Upper lobe of right lung (tissue), 1 donor: ENCODE measurements around the gene VGLL4. TPM values are rescaled to one million over a fixed set of nuclear protein-coding genes. Genes with fewer than 3 reads are reported as not detected.

Source experiments
- ATAC-seq: fragments of 200-7000 bp; cut with Tn5 transposase; one replicate; pipeline ENCODE4 v1.9.1; 2020; ENCODE audit warnings: mild to moderate bottlenecking, moderate library complexity
- DNase-seq: peaks from one replicate; pipeline ENCODE4 v3.0.0-alpha.2; 2020
- H3K27ac ChIP-seq: fragments of 200-600 bp; one replicate; pipeline ENCODE4 v1.8.0; 2022
- H3K27me3 ChIP-seq: fragments of 200-600 bp; one replicate; pipeline ENCODE4 v1.8.0; 2022; ENCODE audit warnings: mild to moderate bottlenecking
- H3K36me3 ChIP-seq: fragments of 200-600 bp; one replicate; pipeline ENCODE4 v1.8.0; 2022
- H3K4me1 ChIP-seq: fragments of 200-600 bp; one replicate; pipeline ENCODE4 v1.8.0; 2022
- H3K4me3 ChIP-seq: fragments of 200-600 bp; one replicate; pipeline ENCODE4 v1.8.0; 2022; ENCODE audit warnings: mild to moderate bottlenecking
- H3K9me3 ChIP-seq: fragments of 200-600 bp; one replicate; pipeline ENCODE4 v1.8.0; 2022
- intact Hi-C: fragments of 100-400 bp; cut with DNase I; formaldehyde crosslinking; loops from one replicate; pipeline ENCODE4 v1.11.0; 2022
- total RNA-seq: library from RNA; stranded (reverse); fragmentation: NEBNext Ultra II Directional; extraction: Animal tissue kit (Norgen Biotek cat#: 25700); gene quantifications from one replicate; pipeline ENCODE4 v1.2.1, GENCODE V29; 2021
- TF ChIP-seq, protein P1 (sequence below): fragments of 200-600 bp; IDR thresholded peaks from one replicate; pipeline ENCODE4 v1.8.0; 2022; ENCODE audit warnings: antibody characterized with exemption
- donor health status: DM: no; HTN: yes; CAD: no; lungs with severe emphysema.

Gene VGLL4
- total RNA-seq, 1 donor from 2014 or later, result 57.5 TPM

DNA sequence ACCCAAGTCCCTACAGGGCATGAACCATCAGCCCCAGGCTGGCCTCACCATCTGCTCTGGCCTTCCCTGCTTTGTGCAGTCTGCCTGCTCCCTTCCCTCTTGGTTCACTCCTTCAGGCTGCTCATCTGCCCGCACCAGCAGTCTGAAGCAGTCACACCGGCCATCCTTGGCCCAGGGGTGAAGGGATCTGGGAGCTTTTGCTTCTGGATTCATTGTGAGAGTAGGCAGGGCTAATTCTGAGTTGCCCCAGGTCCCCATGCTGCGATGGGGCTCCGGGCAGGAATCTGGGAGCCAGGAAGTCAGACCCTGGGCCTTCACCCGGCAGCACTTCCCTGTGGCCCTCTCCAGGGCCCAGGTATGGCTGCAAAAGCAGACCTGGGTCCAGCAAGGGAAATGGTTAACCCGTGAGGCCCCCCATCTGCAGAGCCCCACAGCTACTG, 99.7 kb downstream of the VGLL4 start:
- Histone ChIP-seq H3K27me3 (no peaks in the 10 kb centered on the region), H3K4me3 (no peak overlapping the region), H3K27ac (no peak overlapping the region), H3K4me1 (peaks cover 8% of the 10 kb centered on the region), H3K9me3 (no peaks in the 10 kb centered on the region), H3K36me3 (no peaks in the 10 kb centered on the region)
- TF ChIP-seq, protein P1, sequence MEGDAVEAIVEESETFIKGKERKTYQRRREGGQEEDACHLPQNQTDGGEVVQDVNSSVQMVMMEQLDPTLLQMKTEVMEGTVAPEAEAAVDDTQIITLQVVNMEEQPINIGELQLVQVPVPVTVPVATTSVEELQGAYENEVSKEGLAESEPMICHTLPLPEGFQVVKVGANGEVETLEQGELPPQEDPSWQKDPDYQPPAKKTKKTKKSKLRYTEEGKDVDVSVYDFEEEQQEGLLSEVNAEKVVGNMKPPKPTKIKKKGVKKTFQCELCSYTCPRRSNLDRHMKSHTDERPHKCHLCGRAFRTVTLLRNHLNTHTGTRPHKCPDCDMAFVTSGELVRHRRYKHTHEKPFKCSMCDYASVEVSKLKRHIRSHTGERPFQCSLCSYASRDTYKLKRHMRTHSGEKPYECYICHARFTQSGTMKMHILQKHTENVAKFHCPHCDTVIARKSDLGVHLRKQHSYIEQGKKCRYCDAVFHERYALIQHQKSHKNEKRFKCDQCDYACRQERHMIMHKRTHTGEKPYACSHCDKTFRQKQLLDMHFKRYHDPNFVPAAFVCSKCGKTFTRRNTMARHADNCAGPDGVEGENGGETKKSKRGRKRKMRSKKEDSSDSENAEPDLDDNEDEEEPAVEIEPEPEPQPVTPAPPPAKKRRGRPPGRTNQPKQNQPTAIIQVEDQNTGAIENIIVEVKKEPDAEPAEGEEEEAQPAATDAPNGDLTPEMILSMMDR, result no peak
- intact Hi-C loops, result no loop called here
- ATAC-seq, result no peak
- no peak for DNase-seq

DNA sequence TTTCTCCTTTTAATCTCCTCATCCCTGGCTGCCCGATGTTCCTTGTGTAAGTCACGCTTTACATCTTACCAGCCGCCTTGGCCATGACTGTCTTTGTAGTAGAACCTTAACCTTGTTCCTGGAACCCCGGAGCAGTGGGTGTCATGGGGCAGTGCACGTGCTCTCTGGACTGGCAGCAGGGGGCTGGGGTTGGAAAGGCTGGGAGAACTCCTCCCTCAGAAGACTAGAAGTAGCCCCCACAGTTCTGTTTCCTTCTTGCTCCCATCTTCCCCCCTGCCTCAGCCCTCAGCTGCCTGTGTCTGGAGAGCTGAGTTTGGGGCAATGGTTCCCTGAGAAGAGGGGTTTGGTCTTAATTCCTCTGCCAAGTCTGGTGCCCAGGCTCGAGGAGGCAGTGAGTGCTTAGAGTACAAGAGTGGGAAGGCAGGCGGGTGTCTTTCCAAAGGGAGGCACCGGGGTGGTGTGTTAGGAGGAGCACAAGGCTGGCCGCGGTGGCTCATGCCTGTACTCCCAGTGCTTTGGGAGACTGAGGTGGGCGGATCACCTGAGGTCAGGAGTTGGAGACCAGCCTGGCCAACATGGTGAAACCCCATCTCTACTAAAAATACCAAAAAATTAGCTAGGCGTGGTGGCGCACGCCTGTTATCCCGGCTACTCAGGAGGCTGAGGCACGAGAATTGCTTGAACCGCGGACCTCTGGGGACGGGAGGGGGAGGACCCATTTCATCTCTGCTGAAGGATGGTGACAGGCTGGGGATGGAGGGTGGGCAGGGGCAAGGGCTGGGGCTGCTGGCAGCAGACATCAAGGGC, 100.4 kb downstream of the VGLL4 start:
- Histone ChIP-seq H3K9me3 (no peaks in the 10 kb centered on the region), H3K27ac (no peak overlapping the region), H3K4me1 (peaks cover 8% of the 10 kb centered on the region), H3K4me3 (no peak overlapping the region), H3K27me3 (no peaks in the 10 kb centered on the region), H3K36me3 (no peaks in the 10 kb centered on the region)
- TF ChIP-seq, protein P1, result no peak
- ATAC-seq (no peak), DNase-seq (peak; percentile 53)
- intact Hi-C loops, result no loop called here

DNA sequence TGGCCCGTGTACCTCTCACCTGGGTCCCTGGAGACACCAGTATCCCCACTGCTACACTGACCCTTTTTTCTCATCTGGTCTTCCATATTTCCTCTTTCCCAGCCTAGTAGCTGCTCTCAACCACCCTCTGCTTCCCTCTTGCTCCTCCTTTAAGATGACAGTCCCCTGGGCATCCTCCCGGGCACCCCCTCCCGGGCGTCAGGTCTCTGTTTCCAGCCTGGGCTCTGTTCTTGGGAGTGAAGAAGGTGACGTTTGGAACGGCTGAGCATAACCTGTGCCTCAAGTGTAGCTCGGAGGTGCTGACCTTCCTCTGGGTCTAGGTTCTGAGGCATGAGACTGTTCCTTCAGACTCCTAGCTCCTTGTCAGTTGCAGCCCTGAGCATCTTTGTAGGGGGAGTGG, 101.2 kb downstream of the VGLL4 start:
- peaks cover 8% of the 10 kb centered on the region for H3K4me1 ChIP-seq
- no peaks in the 10 kb centered on the region for H3K27me3 ChIP-seq
- DNase-seq, result peak; percentile 29
- intact Hi-C loops, result no loop called here
- H3K4me3 ChIP-seq, result no peak overlapping the region
- no peaks in the 10 kb centered on the region for H3K9me3 ChIP-seq
- TF ChIP-seq, protein P1, result no peak
- H3K27ac ChIP-seq, result no peak overlapping the region
- no peaks in the 10 kb centered on the region for H3K36me3 ChIP-seq
- no peak for ATAC-seq

DNA sequence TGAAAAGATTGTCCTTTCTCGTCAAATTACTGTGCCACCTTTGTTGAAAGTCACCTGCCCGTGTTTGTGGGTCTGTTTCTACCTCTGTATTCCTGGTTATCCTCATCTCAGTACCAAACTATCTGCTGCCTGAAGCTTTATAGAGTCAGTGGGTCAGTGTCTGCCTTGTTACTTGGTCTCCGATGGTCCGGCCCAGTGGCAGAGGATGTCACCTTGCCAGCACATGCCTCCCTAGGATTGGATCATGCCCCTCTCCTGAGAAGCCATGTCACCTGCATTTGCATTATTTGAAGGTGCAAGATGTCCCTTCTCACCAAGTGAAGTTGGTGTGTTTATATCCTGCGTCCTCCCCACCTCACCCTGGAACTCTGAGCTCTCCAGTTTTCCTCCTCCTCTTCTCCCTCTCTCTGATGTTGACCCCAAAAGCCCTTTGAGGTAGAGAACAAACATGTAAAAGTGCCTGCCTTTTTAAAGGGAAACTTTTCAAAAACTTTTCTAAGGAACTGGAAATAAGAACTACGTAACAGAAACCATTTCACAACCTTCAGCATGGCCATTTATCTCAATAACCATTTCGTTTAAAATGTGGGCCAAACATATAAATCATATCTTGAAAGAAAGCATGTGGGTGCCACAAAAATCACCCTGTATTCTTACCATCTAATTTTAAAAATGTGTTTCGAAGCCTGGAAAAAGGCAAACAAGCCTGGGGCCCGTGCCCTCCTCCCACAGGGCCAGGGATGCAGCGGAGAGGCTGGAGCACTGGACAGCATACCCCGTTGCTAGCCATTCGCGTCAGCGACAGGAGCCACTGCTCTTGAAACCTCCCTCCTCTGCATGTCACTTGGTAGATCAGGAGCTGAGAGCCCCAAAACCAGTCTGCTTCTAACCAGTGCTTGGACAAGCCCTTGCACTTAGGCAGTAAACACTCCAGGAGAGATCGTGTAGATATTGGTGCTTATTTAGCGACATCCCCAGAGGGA, 102.1 kb downstream of the VGLL4 start:
- DNase-seq (peak; percentile 44), ATAC-seq (no peak)
- Histone ChIP-seq H3K36me3 (no peaks in the 10 kb centered on the region), H3K27ac (no peak overlapping the region), H3K4me1 (peaks cover 8% of the 10 kb centered on the region), H3K27me3 (no peaks in the 10 kb centered on the region), H3K4me3 (no peak overlapping the region), H3K9me3 (no peaks in the 10 kb centered on the region)
- intact Hi-C loops, result no loop called here
- TF ChIP-seq, protein P1, result no peak

DNA sequence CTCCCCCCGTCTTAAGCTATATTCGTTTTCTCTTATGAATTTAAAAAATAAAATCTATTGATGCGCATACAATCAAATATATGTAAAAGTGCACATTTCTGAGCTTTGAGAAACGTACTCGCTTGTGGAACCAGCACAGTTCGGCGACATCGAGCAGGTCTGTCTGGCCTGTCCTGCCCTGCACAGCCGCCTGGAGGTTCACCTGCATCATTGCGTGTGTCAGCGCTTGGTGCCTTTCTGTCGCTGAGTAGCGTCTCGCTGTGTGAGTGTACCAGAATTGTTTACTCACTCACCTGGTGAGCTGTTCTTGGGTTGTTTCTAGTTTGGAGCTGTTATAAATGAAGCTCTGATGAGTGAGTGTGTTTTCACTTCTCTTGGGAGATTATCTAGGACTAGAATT, 104.0 kb downstream of the VGLL4 start:
- no peaks in the 10 kb centered on the region for H3K9me3 ChIP-seq
- H3K36me3 ChIP-seq, result no peaks in the 10 kb centered on the region
- TF ChIP-seq, protein P1, result no peak
- no peak overlapping the region for H3K4me3 ChIP-seq
- H3K27ac ChIP-seq, result no peak overlapping the region
- peaks cover under 1% of the 10 kb centered on the region for H3K4me1 ChIP-seq
- ATAC-seq (no peak), DNase-seq (peak; percentile 57)
- H3K27me3 ChIP-seq, result no peaks in the 10 kb centered on the region
- intact Hi-C loops, result no loop called here
